ENCODE results near the gene ZNF398.
A peak's percentile ranks its signal among the peaks of the same experiment; 100 is the strongest.

The ZNF398 gene

GRCh38 chr7:149147752-149148653 lies 750 bp downstream of the ZNF398 start:
- DNase-seq: no peak

GRCh38 chr7:149150981-149151380 lies 3.7 kb downstream of the ZNF398 start:
- DNase-seq: no peak

DNA sequence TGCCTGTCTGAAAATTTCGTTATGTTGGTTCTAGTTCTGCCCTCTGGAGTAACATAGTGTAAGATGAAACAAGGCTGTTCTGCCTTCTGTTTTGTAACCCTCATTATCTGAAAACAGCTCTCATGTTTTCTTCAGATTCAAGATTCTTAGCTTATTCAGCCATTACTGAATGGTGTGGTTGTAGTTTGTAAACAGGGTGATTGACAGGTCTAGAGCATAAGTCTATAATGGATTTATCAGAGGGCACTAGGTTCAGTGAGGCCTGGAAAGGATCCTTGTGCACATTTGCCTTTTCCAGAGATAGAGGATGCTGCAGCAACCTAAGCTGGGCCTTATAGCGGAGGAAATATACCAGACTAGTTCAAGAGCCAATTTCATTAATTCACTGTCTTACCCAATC lies 6.1 kb downstream of the ZNF398 start:
- DNase-seq: no peak

- DNase-seq: no peak
These were observed 6.8 kb downstream of the ZNF398 start for GRCh38 chr7:149154056-149154455.

DNA sequence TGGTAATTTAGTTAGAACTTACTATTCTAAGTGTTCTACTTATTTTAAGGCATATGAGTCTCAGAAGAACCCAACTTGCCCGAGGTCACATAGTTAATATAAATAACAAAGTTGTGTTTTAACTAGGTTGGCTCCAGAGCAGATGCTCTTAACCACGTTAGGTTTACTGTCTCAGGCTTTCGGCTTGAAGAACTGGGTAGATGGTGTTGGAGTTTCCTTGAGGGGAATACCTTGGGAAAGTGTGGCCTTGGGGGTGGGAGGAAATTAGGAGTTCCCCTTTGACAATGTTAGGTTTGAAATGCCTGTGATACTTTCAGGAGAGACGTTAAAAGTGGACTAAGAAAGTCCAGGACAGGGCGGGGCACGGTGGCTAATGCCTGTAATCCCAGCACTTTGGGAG lies 9.6 kb downstream of the ZNF398 start:
- no peak for DNase-seq

DNA sequence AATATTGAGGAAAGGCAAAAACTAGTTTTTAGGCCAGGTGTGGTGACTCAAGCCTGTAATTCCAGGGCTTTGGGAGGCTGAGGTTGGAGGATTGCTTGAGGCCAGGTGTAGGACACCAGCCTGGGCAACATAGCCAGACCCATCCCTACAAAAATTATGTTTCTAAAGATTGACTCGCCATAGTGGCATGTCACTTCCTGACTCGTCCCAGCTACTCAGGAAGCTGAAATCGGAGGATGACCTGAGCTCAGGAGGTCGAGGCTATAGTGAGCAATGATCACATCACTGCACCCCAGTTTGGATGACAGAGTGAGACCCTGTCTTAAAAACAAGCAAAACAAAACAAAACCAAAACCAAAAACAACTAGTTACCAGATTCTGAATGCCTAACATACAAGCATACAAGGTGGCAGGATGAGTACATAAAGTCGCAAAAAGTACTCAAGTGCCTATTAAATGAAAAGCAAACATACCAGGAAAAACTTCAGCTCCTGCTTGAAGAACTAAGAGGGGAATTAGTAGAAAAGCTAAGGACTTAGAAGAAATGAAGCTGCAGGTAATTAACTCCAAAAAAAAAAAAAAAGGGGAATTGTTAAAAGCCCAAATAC lies 14.1 kb downstream of the ZNF398 start:
- no peak for DNase-seq

DNA sequence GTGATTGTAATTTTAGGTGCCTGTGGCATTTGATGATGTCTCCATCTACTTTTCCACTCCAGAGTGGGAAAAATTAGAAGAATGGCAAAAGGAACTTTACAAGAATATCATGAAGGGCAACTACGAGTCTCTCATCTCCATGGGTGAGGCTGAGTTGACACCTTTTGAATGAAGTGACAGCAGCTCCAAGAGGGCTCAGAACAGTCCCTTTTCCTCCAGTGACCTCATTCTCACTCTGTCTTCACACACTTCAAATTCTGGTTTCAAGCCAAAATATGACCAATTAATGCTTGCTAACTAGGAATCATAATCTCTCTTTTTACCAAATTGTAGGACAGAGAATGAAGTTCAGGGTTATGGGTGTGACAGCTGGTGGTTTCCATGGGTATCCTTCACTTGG lies 18.9 kb downstream of the ZNF398 start:
- no peak for DNase-seq

- no peak for DNase-seq
These were observed 19.5 kb downstream of the ZNF398 start for GRCh38 chr7:149166630-149167352.

GRCh38 chr7:149171892-149172533 lies 24.8 kb downstream of the ZNF398 start:
- DNase-seq: no peak

- DNase-seq: no peak
These were observed 25.3 kb downstream of the ZNF398 start for GRCh38 chr7:149172534-149172920.

- no peak for DNase-seq
These were observed 27.9 kb downstream of the ZNF398 start for GRCh38 chr7:149175150-149175549.

DNA sequence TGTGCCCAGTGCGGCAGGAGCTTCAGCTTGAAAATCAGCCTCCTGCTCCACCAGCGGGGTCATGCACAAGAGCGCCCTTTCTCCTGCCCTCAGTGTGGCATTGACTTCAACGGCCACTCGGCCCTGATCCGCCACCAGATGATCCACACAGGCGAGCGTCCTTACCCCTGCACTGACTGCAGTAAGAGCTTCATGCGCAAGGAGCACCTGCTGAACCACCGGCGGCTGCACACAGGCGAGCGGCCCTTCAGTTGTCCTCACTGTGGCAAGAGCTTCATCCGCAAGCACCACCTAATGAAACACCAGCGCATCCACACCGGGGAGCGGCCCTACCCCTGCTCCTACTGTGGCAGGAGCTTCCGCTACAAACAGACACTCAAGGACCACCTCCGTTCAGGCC lies 32.0 kb downstream of the ZNF398 start:
- DNase-seq: no peak

DNA sequence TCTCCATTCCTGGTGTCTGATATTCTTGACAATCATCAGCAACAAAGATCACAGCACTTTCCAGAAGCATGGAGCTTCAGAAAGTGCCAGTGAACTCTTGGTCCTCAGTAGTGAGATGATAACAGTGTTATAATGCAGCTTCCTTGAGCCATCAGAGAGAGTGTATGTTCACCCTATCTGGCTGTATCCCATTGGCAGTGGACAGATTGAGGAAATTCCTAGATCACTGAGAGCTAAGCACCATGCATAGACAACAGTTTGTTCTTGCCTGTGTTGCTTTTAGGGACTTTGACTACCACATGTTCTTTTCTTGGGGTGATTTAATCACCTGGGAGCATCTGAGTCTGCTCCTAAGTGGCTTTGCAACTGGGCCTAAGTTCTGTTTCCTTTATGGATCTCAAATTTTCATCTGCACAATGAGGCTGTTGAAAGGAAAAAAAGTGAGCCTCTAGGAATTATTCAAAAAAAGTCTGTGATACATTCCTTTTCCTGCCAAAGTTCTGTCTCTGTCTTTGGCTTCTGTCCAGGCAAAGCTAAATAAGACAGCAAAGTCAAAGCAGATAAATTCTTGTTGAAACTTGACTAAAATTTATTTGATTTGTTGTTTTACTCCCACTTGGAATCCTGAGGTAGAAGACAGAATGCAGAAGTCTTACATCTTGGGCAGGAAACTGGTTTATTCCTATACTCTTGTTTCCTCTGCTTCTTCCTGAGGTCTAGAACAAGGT lies 33.6 kb downstream of the ZNF398 start:
- no peak for DNase-seq

DNA sequence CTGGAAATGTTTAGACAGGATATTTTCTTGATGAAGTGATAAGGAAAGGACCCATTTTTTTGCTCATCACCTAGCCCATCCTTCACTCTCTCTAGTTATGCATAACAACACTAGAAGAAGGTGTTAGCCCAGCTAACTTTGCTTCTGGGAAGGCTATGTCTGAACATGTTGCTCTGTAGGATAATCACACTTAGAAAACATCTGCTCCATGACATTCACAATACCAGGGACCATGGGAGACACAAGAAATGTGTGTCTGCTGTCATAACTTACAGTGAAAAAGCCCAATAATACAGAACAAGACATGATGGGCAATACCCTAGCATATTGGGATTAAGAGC lies 34.2 kb downstream of the ZNF398 start:
- no peak for DNase-seq

GRCh38 chr7:149184274-149184673 lies 37.0 kb downstream of the ZNF398 start:
- DNase-seq: no peak

DNA sequence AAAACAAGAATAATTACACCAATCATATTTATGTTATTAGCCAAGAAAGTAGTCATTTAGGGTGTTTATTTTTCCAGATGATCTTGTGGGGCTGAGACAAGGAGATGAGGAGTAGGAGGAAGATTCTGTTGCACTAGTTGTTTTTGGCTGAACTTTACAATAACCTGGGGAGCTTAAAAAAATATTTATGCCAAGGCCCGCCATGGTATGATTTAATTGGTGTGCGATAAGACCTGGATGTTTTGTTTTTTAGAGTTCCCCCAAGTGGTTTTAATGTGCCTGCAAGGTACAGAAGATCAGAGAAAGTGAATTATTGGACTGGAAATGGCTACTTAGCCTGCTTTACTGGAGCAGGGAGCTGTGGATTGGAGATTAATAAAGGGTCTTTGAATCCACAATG lies 41.0 kb downstream of the ZNF398 start:
- no peak for DNase-seq

- no peak for DNase-seq
These were observed 41.5 kb downstream of the ZNF398 start for GRCh38 chr7:149188637-149189259.

DNA sequence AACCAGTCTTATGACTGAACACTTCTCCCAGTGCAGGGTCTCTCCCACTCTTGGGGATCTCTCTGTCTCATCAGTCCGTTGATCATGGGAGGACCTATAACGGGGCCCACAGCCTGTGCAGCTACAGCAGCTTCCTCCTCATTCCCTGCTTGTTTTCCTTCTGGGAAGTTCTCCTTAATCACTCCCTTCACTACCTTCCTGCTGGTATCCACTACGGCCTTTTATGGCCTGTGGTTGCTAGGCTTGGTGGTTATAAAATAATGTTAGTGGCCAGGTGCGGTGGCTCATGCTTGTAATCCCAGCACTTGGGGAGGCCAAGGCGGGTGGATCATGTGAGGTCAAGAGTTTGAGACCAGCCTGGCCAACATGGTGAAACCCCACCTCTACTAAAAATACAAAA lies 44.6 kb downstream of the ZNF398 start:
- no peak for DNase-seq

GRCh38 chr7:149194799-149195179 lies 47.5 kb downstream of the ZNF398 start:
- no peak for DNase-seq

DNA sequence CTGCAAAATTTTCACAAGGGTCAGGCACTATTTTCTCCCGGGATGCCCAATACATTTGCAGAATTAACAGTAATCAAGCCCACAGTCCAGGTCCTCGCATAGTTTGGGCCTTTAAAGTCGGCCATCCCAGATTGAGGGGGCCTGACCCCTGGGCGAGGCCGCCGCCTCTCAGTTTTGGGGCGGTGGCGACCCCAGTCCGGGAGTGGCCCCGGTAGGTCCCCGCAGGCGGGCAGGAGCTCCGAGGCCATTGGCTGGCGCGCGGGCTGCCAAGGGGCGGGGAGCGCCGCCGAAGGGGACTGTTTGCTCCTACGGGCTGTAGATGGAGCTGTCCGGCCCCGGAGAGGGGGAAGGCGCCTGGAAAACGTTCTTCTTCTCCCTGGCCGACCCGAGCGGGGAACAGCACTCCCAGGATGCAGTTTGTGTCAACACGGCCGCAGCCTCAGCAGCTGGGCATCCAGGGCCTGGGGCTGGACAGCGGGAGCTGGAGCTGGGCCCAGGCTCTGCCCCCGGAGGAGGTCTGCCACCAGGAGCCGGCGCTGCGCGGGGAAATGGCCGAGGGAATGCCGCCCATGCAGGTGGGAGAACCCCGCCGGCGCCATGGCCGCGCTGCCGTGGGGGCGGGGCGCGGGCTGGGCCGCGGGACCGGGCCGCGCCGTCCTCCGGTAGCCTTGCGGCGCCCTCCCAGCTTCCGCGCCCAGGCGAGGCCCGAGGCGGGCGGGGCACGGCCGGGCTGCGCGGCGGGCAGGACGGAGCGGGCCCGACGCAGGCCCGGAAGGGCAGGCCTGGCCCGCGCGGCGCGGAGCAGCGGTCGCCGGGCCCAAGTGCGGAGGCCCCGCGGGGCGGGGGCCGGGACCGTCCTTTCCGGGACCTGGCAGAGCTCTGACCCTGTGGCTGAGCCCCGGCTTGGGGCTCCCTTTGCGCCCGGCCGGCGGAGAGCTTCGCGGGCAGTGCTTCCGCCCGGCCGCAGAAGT lies 48.2 kb downstream of the ZNF398 start, which contains the start of gene ZNF282:
TSS of gene ZNF282 (plus strand) at position 367 of the 971 bp plus-strand sequence. CDS start at position 411, 44 bp downstream.
- DNase-seq: peak; percentile 69

DNA sequence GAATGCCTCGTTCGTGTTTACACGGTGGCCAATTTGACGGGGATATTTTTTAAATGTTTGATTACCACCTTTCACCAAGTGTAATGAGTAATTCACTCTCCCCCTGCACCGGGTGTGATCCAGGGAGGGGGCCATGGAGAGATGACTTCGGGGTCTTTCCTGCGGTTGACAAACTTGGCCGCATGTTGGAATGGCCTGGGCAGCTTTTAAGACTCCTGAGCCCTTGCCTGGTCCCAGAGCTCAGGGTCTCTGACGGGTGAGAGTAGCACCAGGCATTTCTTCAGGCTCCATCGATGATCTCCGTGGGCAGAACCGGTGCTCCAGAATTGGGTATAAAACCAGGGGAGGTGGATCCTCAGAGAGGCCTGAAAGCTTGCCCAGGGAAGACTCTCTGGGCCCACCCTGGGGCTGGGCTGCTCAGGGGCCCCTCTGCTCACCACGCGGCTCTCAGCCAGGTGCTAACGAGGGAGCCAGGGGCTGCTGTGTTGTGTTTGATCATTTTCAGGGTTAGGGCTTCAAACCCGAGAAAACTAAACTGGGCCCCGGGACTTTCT lies 49.0 kb downstream of the ZNF398 start:
- DNase-seq: no peak
